H9 (cell line): ENCODE data around the gene ENGASE. TPM values are rescaled to one million over a fixed set of nuclear protein-coding genes. Genes with fewer than 3 reads are reported as not detected.

Experiments used
- DNase-seq: peaks from one replicate; pipeline ENCODE4 v3.0.0-alpha.2; 2017
- H2AFZ ChIP-seq: one replicate; pipeline ENCODE4 v1.6.1; 2013; ENCODE audit warnings: mild to moderate bottlenecking, low read length, control low read depth, moderate library complexity
- H2AK5ac ChIP-seq: 2 replicates; pipeline ENCODE4 v1.6.1; 2013; ENCODE audit warnings: low read length, control low read depth, mixed read lengths; ENCODE audit not compliant: insufficient read length
- H2BK120ac ChIP-seq: one replicate; pipeline ENCODE4 v1.6.1; 2013; ENCODE audit warnings: low read depth, mild to moderate bottlenecking, low read length, control low read depth, inconsistent platforms; ENCODE audit not compliant: poor library complexity, severe bottlenecking
- H2BK12ac ChIP-seq: 2 replicates; pipeline ENCODE4 v1.6.1; 2013; ENCODE audit warnings: low read length, control low read depth, mixed read lengths, low read depth; ENCODE audit not compliant: insufficient read length
- H2BK15ac ChIP-seq: 2 replicates; pipeline ENCODE4 v1.6.1; 2013; ENCODE audit warnings: low read depth, low read length, control low read depth
- H2BK20ac ChIP-seq: one replicate; pipeline ENCODE4 v1.6.1; 2013; ENCODE audit warnings: low read depth, mild to moderate bottlenecking, low read length, control low read depth, inconsistent platforms; ENCODE audit not compliant: poor library complexity, severe bottlenecking
- H2BK5ac ChIP-seq: 2 replicates; pipeline ENCODE4 v1.6.1; 2013; ENCODE audit warnings: low read length, control low read depth, mixed read lengths; ENCODE audit not compliant: insufficient read length
- H3K14ac ChIP-seq: 2 replicates; pipeline ENCODE4 v1.6.1; 2013; ENCODE audit warnings: low read length, control low read depth; ENCODE audit not compliant: insufficient read depth
- H3K18ac ChIP-seq: 2 replicates; pipeline ENCODE4 v1.6.1; 2013; ENCODE audit warnings: low read depth, mild to moderate bottlenecking, mixed read lengths, low read length, control low read depth; ENCODE audit not compliant: insufficient read length
- H3K23ac ChIP-seq: 2 replicates; pipeline ENCODE4 v1.6.1; 2013; ENCODE audit warnings: low read length, control low read depth, mixed read lengths, low read depth; ENCODE audit not compliant: insufficient read length
- H3K23me2 ChIP-seq: 2 replicates; pipeline ENCODE4 v1.6.1; 2013; ENCODE audit warnings: low read depth, mild to moderate bottlenecking, mixed read lengths, low read length, control low read depth; ENCODE audit not compliant: insufficient read length, poor library complexity, severe bottlenecking
- H3K27ac ChIP-seq: 2 replicates; pipeline ENCODE4 v1.5.1; 2013; ENCODE audit warnings: low read length, control low read depth, mixed read lengths, low read depth; ENCODE audit not compliant: insufficient read length
- H3K27me3 ChIP-seq: 2 replicates; pipeline ENCODE4 v1.6.1; 2013; ENCODE audit warnings: low read length, control low read depth, inconsistent platforms; ENCODE audit not compliant: insufficient read depth
- H3K4ac ChIP-seq: 2 replicates; pipeline ENCODE4 v1.6.1; 2013; ENCODE audit warnings: low read depth, mild to moderate bottlenecking, control low read depth, inconsistent platforms, low read length, moderate library complexity
- H3K4me1 ChIP-seq: 2 replicates; pipeline ENCODE4 v1.6.1; 2013; ENCODE audit warnings: low read length, control low read depth, inconsistent platforms; ENCODE audit not compliant: insufficient read depth
- H3K4me2 ChIP-seq: 2 replicates; pipeline ENCODE4 v1.6.1; 2013; ENCODE audit warnings: low read length, control low read depth, mixed read lengths; ENCODE audit not compliant: insufficient read length, insufficient read depth
- H3K56ac ChIP-seq: 2 replicates; pipeline ENCODE4 v1.6.1; 2013; ENCODE audit warnings: low read depth, mild to moderate bottlenecking, mixed read lengths, low read length, control low read depth; ENCODE audit not compliant: insufficient read length
- H3K79me1 ChIP-seq: 2 replicates; pipeline ENCODE4 v1.6.1; 2013; ENCODE audit warnings: low read depth, mild to moderate bottlenecking, moderate library complexity, low read length, control low read depth, inconsistent platforms; ENCODE audit not compliant: insufficient read depth, poor library complexity, severe bottlenecking
- H3K79me2 ChIP-seq: 2 replicates; pipeline ENCODE4 v1.6.1; 2013; ENCODE audit warnings: low read length, control low read depth, inconsistent platforms; ENCODE audit not compliant: insufficient read depth
- H3K9ac ChIP-seq: 2 replicates; pipeline ENCODE4 v1.6.1; 2013; ENCODE audit warnings: low read length, control low read depth, mixed read lengths; ENCODE audit not compliant: insufficient read length; ENCODE audit errors: extremely low read depth
- H3K9me3 ChIP-seq: one replicate; pipeline ENCODE4 v1.6.1; 2013; ENCODE audit warnings: low read depth, low read length, inconsistent platforms; ENCODE audit not compliant: control insufficient read depth
- H3T11ph ChIP-seq: one replicate; pipeline ENCODE4 v1.6.1; 2013; ENCODE audit warnings: mild to moderate bottlenecking, low read length, control low read depth, inconsistent platforms
- H4K20me1 ChIP-seq: one replicate; pipeline ENCODE4 v1.6.1; 2013; ENCODE audit not compliant: control insufficient read depth, insufficient read length, insufficient read depth
- H4K5ac ChIP-seq: 2 replicates; pipeline ENCODE4 v1.6.1; 2013; ENCODE audit warnings: low read depth, mild to moderate bottlenecking, mixed read lengths, low read length, control low read depth; ENCODE audit not compliant: insufficient read length
- H4K8ac ChIP-seq: replicated peaks from 2 replicates; pipeline ENCODE4 v1.6.1; 2013; ENCODE audit warnings: low read length, control low read depth, mixed read lengths, low read depth; ENCODE audit not compliant: insufficient read length
- H4K91ac ChIP-seq: 2 replicates; pipeline ENCODE4 v1.6.1; 2013; ENCODE audit warnings: low read depth, mild to moderate bottlenecking, moderate library complexity, mixed read lengths, low read length, control low read depth; ENCODE audit not compliant: insufficient read length
- H3K27ac Mint-ChIP-seq, 3 experiments: 2 replicates in 2 of 3; 3 replicates in 1 of 3; pipeline ENCODE4 v1.8.0; 2020 to 2021; ENCODE audit warnings: mixed read lengths in 3 of 3, mild to moderate bottlenecking in 1 of 3, moderate library complexity in 1 of 3
- H3K27me3 Mint-ChIP-seq: 2 replicates; pipeline ENCODE4 v1.8.0; 2021; ENCODE audit warnings: low read depth, mild to moderate bottlenecking, moderate library complexity, mixed read lengths
- H3K36me3 Mint-ChIP-seq, 3 experiments: 2 replicates in 2 of 3; 3 replicates in 1 of 3; pipeline ENCODE4 v1.8.0; 2020 to 2021; ENCODE audit warnings: low read depth in 3 of 3, mixed read lengths in 3 of 3; ENCODE audit not compliant: insufficient read depth in 1 of 3
- H3K4me1 Mint-ChIP-seq, 2 experiments: 2 replicates each; pipeline ENCODE4 v1.8.0; 2020; ENCODE audit warnings: mixed read lengths in 2 of 2
- H3K4me3 Mint-ChIP-seq, 2 experiments: 2 replicates in 1 of 2; 3 replicates in 1 of 2; pipeline ENCODE4 v1.8.0; 2020 to 2021; ENCODE audit warnings: mild to moderate bottlenecking in 2 of 2, mixed read lengths in 2 of 2, moderate library complexity in 1 of 2
- H3K9me3 Mint-ChIP-seq, 2 experiments: 2 replicates in 1 of 2; 3 replicates in 1 of 2; pipeline ENCODE4 v1.8.0; 2020; ENCODE audit warnings: mild to moderate bottlenecking in 2 of 2, mixed read lengths in 2 of 2, moderate library complexity in 1 of 2
- WGBS: extraction: QIAGEN DNeasy Blood & Tissue Kit; methylation state at CpG from one replicate; pipeline ENCODE4 v1.1.7; 2013; ENCODE audit warnings: missing lambda C conversion rate, low lambda C conversion rate, mixed read lengths; ENCODE audit not compliant: insufficient read length; ENCODE audit errors: extremely low coverage; 5-methylcytosine and 5-hydroxymethylcytosine counted together
- total RNA-seq: library from RNA; stranded (reverse); gene quantifications from 2 replicates; pipeline ENCODE4 v1.2.1, GENCODE V29; 2021
- TF ChIP-seq, protein P1 (sequence below): fragments of 200-600 bp; sonication (generic); conservative IDR thresholded peaks from 3 replicates; pipeline ENCODE4 v1.8.0; 2021; ENCODE audit warnings: antibody characterized with exemption, mild to moderate bottlenecking

Gene ENGASE
- total RNA-seq, 1 experiment from 2014 or later = 20.6 TPM

- H3K79me2 ChIP-seq = no peaks in the 10 kb centered on the region
- no peak overlapping the region for H2BK20ac ChIP-seq
- no peak overlapping the region for H3K4me2 ChIP-seq
- H3K4me1 ChIP-seq = no peaks in the 10 kb centered on the region
- no peak overlapping the region for H2BK5ac ChIP-seq
- no peak overlapping the region for H3K27ac ChIP-seq
- no peak overlapping the region for H4K8ac ChIP-seq
- H3K9me3 ChIP-seq = no peaks in the 10 kb centered on the region
- no CpG with 5 or more reads among the region's 12 CpGs for WGBS
- no peak overlapping the region for H3K23ac ChIP-seq
- H2BK120ac ChIP-seq = no peak overlapping the region
- no peak overlapping the region for H2BK15ac ChIP-seq
- Mint-ChIP-seq H3K36me3 (peaks cover 15 to 43% (median 36%) of the 10 kb centered on the region in 3 experiments), H3K4me3 (no peak overlapping the region), H3K27me3 (peaks cover 12% of the 10 kb centered on the region), H3K9me3 (peaks cover 0 to 3% of the 10 kb centered on the region in 2 experiments; a peak in 2 of 5 replicates), H3K27ac (no peak overlapping the region), H3K4me1 (peaks cover 8% of the 10 kb centered on the region in 2 experiments)
- H4K5ac ChIP-seq = no peak overlapping the region
- H2AK5ac ChIP-seq = no peak overlapping the region
- no peak overlapping the region for H4K91ac ChIP-seq
- H3T11ph ChIP-seq = no peak overlapping the region
- H3K79me1 ChIP-seq = no peaks in the 10 kb centered on the region
- no peak overlapping the region for H2BK12ac ChIP-seq
- no peak for DNase-seq
- H3K18ac ChIP-seq = no peak overlapping the region
- H4K20me1 ChIP-seq = no peaks in the 10 kb centered on the region
- H3K14ac ChIP-seq = no peak overlapping the region
- no peaks in the 10 kb centered on the region for H3K23me2 ChIP-seq
- TF ChIP-seq, protein P1, sequence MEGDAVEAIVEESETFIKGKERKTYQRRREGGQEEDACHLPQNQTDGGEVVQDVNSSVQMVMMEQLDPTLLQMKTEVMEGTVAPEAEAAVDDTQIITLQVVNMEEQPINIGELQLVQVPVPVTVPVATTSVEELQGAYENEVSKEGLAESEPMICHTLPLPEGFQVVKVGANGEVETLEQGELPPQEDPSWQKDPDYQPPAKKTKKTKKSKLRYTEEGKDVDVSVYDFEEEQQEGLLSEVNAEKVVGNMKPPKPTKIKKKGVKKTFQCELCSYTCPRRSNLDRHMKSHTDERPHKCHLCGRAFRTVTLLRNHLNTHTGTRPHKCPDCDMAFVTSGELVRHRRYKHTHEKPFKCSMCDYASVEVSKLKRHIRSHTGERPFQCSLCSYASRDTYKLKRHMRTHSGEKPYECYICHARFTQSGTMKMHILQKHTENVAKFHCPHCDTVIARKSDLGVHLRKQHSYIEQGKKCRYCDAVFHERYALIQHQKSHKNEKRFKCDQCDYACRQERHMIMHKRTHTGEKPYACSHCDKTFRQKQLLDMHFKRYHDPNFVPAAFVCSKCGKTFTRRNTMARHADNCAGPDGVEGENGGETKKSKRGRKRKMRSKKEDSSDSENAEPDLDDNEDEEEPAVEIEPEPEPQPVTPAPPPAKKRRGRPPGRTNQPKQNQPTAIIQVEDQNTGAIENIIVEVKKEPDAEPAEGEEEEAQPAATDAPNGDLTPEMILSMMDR = no peak
- H3K9ac ChIP-seq = no peak overlapping the region
- no peak overlapping the region for H3K4ac ChIP-seq
- H3K27me3 ChIP-seq = no peaks in the 10 kb centered on the region
- H2AFZ ChIP-seq = no peak overlapping the region
- no peak overlapping the region for H3K56ac ChIP-seq
Measured at GRCh38 chr17:79077587-79077986, 3.0 kb downstream of the ENGASE start.
